ENCODE measurements around the gene PHETA1.
"Not testable (repeated sequence)": the region's sequence is repeated elsewhere in the genome, so short reads cannot be mapped to it uniquely, and the experiment has no call there.

Gene PHETA1

DNA sequence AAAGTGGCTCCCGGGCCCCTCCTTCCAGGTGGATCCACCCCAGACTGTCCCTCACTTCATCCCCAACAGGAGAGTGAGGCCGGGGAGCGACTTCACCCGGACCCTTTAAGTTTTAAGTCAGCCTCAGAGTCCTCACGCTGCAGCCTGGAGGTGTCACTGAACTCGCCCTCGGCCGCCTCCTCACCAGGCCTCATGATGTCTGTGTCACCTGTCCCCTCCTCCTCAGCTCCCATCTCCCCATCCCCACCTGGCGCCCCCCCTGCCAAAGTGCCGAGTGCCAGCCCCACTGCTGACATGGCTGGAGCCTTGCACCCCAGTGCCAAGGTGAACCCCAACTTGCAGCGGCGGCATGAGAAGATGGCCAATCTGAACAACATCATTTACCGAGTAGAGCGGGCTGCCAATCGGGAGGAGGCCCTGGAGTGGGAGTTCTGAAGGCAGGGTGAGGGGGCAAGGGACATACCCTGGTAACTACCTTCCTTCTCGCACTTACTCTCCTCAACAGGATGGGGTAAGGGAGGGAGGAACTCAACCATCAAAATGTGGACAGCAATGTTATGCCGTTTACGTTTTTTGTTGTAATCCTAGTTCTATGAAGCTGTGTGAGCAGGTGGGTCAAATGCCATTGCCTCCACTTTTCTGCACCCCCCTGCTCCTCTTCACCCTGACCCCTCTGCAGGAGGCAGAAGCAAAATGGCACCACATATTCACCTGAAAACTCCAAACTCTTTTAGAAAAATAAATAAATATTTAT lies 20.8 kb downstream of the PHETA1 start:
- no peak for DNase-seq (ENCODE audit: low spot score)
- in situ Hi-C loops (cut with MboI; ENCODE audit: low pct_unique_long_range_greater_than_20kb, low sequenced_read_pairs, unreplicated experiment): no loop called here
- TF ChIP-seq, protein P1, sequence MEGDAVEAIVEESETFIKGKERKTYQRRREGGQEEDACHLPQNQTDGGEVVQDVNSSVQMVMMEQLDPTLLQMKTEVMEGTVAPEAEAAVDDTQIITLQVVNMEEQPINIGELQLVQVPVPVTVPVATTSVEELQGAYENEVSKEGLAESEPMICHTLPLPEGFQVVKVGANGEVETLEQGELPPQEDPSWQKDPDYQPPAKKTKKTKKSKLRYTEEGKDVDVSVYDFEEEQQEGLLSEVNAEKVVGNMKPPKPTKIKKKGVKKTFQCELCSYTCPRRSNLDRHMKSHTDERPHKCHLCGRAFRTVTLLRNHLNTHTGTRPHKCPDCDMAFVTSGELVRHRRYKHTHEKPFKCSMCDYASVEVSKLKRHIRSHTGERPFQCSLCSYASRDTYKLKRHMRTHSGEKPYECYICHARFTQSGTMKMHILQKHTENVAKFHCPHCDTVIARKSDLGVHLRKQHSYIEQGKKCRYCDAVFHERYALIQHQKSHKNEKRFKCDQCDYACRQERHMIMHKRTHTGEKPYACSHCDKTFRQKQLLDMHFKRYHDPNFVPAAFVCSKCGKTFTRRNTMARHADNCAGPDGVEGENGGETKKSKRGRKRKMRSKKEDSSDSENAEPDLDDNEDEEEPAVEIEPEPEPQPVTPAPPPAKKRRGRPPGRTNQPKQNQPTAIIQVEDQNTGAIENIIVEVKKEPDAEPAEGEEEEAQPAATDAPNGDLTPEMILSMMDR (IDR thresholded peaks at IDR 0.05; ENCODE audit: extremely low read depth, insufficient read depth, missing control alignments): no peak

DNA sequence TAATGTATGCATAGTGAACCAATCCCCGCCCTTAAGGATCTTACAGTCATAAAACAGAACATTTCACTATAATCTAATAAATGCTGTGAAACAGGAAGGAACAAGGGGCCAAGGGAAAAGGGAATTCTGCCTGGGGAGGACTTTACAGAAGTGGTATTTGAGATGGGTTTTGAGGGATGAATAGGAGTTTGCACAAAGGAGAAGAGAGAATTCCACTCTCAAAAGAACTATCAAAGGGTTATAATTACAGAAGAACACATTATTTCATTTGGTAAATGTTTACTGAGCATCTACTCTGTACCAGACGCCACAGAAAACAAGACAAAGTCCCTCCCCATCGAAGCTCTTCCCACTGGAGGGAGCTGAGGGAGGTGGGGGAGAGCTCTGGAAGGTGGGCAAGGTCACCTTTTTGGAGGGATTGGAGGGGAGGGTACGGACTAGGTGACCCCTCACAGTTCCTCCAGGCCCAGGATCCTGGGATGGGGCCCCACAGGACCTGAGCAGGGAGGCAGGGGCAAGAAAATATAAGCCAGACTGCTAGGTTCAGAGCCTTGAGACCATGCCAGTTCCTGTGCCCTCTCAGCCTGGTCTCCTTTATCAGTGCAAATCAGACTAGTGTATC lies 24.5 kb downstream of the PHETA1 start:
- DNase-seq (ENCODE audit: low spot score): no peak
- in situ Hi-C loops (cut with MboI; ENCODE audit: low pct_unique_long_range_greater_than_20kb, low sequenced_read_pairs, unreplicated experiment): no loop called here
- TF ChIP-seq, protein P1 (IDR thresholded peaks at IDR 0.05; ENCODE audit: extremely low read depth, insufficient read depth, missing control alignments): no peak

DNA sequence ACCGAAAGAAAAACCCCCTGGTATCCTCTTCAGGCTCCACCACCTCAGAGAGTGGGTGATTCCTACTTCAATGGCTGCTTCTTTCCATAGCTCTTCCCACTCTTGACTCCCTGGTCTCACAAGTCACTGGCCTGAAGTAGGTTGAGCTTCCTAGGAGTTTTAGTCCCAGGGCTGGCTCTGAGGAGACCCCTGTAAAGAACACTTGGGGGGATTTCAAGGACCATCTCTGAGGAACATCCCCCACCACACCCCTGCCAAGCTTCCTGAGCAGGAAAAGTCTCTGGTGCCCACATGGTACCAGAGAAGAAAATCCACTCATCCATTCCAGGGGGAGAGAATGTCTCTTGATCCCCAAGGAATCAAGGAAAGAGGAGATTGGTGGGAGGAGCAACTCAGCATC lies 25.7 kb downstream of the PHETA1 start:
- no peak for DNase-seq (ENCODE audit: low spot score)
- TF ChIP-seq, protein P1 (IDR thresholded peaks at IDR 0.05; ENCODE audit: extremely low read depth, insufficient read depth, missing control alignments): no peak
- in situ Hi-C loops (cut with MboI; ENCODE audit: low pct_unique_long_range_greater_than_20kb, low sequenced_read_pairs, unreplicated experiment): no loop called here

DNA sequence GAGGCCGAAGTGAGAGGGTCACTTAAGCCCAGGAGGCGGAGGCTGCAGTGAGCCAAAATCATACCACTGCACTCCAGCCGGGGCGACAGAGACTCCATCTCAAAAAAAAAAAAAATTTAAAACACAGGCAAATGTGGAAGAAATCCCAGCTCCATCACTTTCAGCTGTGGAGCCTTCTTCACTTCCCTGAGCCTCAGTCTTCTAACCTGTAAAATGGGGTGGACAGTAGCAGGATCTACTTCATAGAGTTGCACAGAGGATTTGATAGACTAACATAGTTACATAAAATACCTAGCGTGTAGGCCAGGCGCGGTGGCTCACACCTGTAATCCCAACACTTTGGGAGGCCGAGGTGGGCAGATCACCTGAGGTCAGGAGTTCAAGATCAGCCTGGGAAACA lies 26.5 kb downstream of the PHETA1 start:
- DNase-seq (ENCODE audit: low spot score): no peak
- TF ChIP-seq, protein P1 (IDR thresholded peaks at IDR 0.05; ENCODE audit: extremely low read depth, insufficient read depth, missing control alignments): no peak
- in situ Hi-C loops (cut with MboI; ENCODE audit: low pct_unique_long_range_greater_than_20kb, low sequenced_read_pairs, unreplicated experiment): no loop called here

DNA sequence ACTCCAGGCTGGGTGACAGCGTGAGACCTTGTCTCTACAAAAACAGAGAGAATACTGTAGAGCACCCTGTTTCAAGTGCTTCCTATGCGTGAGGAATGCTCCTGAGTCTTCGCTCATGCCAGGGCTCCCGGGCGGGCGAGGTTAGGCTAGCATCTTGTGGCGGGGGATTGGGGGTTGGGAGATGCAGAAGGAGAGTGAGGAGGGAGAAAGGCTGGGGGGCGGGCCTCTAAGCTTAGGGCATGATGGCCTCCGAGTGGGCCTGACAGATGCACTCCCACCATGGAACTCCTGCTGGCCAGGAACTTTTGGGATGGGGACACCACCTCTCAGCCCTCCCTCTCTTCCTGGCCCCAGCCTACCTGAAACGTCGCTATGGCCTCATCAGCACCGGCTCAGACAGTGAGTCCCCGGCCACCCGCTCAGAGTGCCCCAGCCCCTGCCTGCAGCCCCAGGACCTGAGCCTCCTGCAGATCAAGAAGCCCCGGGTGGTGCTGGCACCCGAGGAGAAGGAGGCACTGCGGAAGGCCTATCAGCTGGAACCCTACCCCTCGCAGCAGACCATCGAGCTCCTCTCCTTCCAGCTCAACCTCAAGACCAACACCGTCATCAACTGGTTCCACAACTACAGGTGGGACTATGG lies 27.3 kb downstream of the PHETA1 start:
- DNase-seq (ENCODE audit: low spot score): no peak
- in situ Hi-C loops (cut with MboI; ENCODE audit: low pct_unique_long_range_greater_than_20kb, low sequenced_read_pairs, unreplicated experiment): no loop called here
- TF ChIP-seq, protein P1 (IDR thresholded peaks at IDR 0.05; ENCODE audit: extremely low read depth, insufficient read depth, missing control alignments): no peak

DNA sequence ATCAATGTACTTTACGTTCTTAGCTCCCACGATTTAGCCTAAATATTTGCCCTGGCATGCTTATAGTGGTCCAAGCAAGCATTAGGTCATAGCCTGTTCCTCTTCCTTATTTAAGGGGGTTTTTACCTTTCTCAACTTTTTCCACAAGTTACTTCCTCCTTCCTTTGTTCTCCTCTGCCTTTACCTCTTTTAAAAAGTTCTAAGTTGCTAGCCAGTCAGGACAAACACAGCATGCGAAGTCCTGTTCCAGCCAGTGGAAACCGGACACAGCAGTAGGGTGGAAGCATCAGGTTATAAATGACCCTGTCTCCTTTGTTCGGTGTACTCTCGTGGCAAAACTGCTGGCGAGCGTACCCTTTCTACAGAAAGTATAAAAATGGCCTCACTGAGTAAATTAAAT lies 28.2 kb downstream of the PHETA1 start:
- DNase-seq (ENCODE audit: low spot score); in situ Hi-C loops (cut with MboI; ENCODE audit: low pct_unique_long_range_greater_than_20kb, low sequenced_read_pairs, unreplicated experiment): not testable (repeated sequence)

DNA sequence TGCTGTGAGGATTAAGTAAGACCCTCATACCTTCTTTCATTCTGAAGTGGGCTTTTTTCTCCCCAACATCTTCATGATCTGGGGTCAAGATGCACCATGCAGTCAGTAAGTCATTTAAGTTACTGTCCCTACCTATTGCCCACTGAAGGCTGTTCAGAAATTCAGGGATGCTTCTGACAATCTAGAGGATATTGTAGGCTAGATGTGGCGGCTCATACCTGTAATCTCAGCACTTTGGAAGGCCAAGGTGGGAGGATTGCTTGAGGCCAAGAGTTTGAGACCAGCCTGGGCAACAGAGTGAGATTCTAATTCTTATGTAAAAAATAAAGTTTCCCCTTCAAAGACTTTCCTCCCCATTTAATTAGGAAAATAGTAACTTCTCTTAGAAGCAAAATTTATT lies 28.7 kb downstream of the PHETA1 start:
- TF ChIP-seq, protein P1 (IDR thresholded peaks at IDR 0.05; ENCODE audit: extremely low read depth, insufficient read depth, missing control alignments): no peak
- no peak for DNase-seq (ENCODE audit: low spot score)
- in situ Hi-C loops (cut with MboI; ENCODE audit: low pct_unique_long_range_greater_than_20kb, low sequenced_read_pairs, unreplicated experiment): no loop called here

All from GM13977 (cell line).